ENCODE data around the gene SDK1.

SDK1 gene

DNA sequence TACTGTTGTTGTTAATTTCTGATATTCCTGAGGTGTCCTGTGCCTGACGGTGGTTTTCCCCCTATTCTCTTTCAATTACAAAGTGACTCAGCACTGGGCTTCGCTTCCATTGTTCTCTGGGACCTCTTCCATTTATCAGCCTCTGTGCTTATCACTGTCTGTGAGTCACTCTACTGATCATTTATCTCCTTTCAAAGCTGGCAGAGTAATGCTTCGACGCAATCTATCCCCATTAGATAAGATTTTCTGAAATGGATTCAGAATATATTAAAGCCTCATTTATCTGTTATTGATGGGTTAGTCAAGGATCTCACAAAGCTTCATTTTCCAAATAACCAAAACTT is 679.2 kb downstream of the SDK1 start (continued):
- TF ChIP-seq, protein P1, sequence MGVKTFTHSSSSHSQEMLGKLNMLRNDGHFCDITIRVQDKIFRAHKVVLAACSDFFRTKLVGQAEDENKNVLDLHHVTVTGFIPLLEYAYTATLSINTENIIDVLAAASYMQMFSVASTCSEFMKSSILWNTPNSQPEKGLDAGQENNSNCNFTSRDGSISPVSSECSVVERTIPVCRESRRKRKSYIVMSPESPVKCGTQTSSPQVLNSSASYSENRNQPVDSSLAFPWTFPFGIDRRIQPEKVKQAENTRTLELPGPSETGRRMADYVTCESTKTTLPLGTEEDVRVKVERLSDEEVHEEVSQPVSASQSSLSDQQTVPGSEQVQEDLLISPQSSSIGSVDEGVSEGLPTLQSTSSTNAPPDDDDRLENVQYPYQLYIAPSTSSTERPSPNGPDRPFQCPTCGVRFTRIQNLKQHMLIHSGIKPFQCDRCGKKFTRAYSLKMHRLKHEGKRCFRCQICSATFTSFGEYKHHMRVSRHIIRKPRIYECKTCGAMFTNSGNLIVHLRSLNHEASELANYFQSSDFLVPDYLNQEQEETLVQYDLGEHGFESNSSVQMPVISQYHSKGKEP (tag by site-specific recombination; IDR thresholded peaks at IDR 0.05): no peak
- no peak for TF ChIP-seq ZNF473 (tag by site-specific recombination; IDR thresholded peaks at IDR 0.05)
- TF ChIP-seq ZNF610 (tag by site-specific recombination; IDR thresholded peaks at IDR 0.05; ENCODE audit: borderline replicate concordance): no peak
- no peak for TF ChIP-seq ZNF423 (tag by site-specific recombination; IDR thresholded peaks at IDR 0.05)
- TF ChIP-seq ZFP37 (tag by site-specific recombination; IDR thresholded peaks at IDR 0.05): no peak
- no peak for TF ChIP-seq ZNF596 (tag by site-specific recombination; IDR thresholded peaks at IDR 0.05)
- TF ChIP-seq, protein P2, sequence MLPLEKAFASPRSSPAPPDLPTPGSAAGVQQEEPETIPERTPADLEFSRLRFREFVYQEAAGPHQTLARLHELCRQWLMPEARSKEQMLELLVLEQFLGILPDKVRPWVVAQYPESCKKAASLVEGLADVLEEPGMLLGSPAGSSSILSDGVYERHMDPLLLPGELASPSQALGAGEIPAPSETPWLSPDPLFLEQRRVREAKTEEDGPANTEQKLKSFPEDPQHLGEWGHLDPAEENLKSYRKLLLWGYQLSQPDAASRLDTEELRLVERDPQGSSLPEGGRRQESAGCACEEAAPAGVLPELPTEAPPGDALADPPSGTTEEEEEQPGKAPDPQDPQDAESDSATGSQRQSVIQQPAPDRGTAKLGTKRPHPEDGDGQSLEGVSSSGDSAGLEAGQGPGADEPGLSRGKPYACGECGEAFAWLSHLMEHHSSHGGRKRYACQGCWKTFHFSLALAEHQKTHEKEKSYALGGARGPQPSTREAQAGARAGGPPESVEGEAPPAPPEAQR (tag by site-specific recombination; IDR thresholded peaks at IDR 0.05): no peak

- ChIA-PET POLR2A (no interaction called here), CTCF (no interaction called here)
- TF ChIP-seq SALL2 (tag by site-specific recombination; IDR thresholded peaks at IDR 0.05; ENCODE audit: borderline replicate concordance): no peak
- TF ChIP-seq ZNF416 (tag by site-specific recombination; IDR thresholded peaks at IDR 0.05): no peak
- TF ChIP-seq, protein P3, sequence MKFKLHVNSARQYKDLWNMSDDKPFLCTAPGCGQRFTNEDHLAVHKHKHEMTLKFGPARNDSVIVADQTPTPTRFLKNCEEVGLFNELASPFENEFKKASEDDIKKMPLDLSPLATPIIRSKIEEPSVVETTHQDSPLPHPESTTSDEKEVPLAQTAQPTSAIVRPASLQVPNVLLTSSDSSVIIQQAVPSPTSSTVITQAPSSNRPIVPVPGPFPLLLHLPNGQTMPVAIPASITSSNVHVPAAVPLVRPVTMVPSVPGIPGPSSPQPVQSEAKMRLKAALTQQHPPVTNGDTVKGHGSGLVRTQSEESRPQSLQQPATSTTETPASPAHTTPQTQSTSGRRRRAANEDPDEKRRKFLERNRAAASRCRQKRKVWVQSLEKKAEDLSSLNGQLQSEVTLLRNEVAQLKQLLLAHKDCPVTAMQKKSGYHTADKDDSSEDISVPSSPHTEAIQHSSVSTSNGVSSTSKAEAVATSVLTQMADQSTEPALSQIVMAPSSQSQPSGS (tag by site-specific recombination; IDR thresholded peaks at IDR 0.05; ENCODE audit: low read depth): no peak
- TF ChIP-seq ZEB2 (tag by site-specific recombination; IDR thresholded peaks at IDR 0.05): no peak
- TF ChIP-seq ZNF132 (tag by site-specific recombination; IDR thresholded peaks at IDR 0.05; ENCODE audit: borderline replicate concordance): no peak
- no peak for TF ChIP-seq YY2 (tag by site-specific recombination; IDR thresholded peaks at IDR 0.05)
- TF ChIP-seq ZFP3 (tag by site-specific recombination; IDR thresholded peaks at IDR 0.05; ENCODE audit: low read depth): no peak
- no peak for TF ChIP-seq ZNF426 (tag by site-specific recombination; IDR thresholded peaks at IDR 0.05)
- TF ChIP-seq KLF16 (tag by site-specific recombination; IDR thresholded peaks at IDR 0.05): no peak
- no peak for TF ChIP-seq ZNF292 (tag by site-specific recombination; IDR thresholded peaks at IDR 0.05; ENCODE audit: borderline replicate concordance, low read depth)
- TF ChIP-seq YY1 (tag by site-specific recombination; IDR thresholded peaks at IDR 0.05): no peak
- TF ChIP-seq ZNF670 (tag by site-specific recombination; IDR thresholded peaks at IDR 0.05; ENCODE audit: low read depth): no peak
- TF ChIP-seq ZNF2 (tag by site-specific recombination; IDR thresholded peaks at IDR 0.05): no peak
- TF ChIP-seq, protein P4, sequence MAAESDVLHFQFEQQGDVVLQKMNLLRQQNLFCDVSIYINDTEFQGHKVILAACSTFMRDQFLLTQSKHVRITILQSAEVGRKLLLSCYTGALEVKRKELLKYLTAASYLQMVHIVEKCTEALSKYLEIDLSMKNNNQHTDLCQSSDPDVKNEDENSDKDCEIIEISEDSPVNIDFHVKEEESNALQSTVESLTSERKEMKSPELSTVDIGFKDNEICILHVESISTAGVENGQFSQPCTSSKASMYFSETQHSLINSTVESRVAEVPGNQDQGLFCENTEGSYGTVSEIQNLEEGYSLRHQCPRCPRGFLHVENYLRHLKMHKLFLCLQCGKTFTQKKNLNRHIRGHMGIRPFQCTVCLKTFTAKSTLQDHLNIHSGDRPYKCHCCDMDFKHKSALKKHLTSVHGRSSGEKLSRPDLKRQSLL (tag by site-specific recombination; IDR thresholded peaks at IDR 0.05): no peak
- TF ChIP-seq BCL11B (tag by site-specific recombination; IDR thresholded peaks at IDR 0.05; ENCODE audit: low read depth): no peak
- TF ChIP-seq ZNF138 (tag by site-specific recombination; IDR thresholded peaks at IDR 0.05; ENCODE audit: borderline replicate concordance): no peak
- H3K4me1 ChIP-seq (ENCODE audit: control insufficient read depth, insufficient read depth, low read length): no peaks in the 10 kb centered on the region
- no peaks in the 10 kb centered on the region for H3K36me3 ChIP-seq (ENCODE audit: control insufficient read depth in 2 of 2, insufficient read depth in 1 of 2, low read length in 2 of 2)
- H3K4me3 ChIP-seq (ENCODE audit: low read depth, low read length): no peak overlapping the region
- no peaks in the 10 kb centered on the region for H3K9me3 ChIP-seq (ENCODE audit: control insufficient read depth, insufficient read depth, low read depth, low read length)
- no peak overlapping the region for H3K27ac ChIP-seq (ENCODE audit: extremely low read depth, low read depth, low read length)
Measured at GRCh38 chr7:3981281-3981680, 680.2 kb downstream of the SDK1 start.

All from HEK293 (cell line).